HepG2 (cell line): ENCODE results near the gene C17orf75. TPM values are rescaled to one million over a fixed set of nuclear protein-coding genes. Genes with fewer than 3 reads are reported as not detected.
A peak's percentile ranks its signal among the peaks of the same experiment; 100 is the strongest.

ENCODE experiments used
- HOMEZ ChIP-seq: IDR thresholded peaks from 2 replicates; pipeline ENCODE4 v1.6.1; 2016; ENCODE audit warnings: low read depth
- IRX3 ChIP-seq: sonication (generic); formaldehyde crosslinking; IDR thresholded peaks from 2 replicates; pipeline ENCODE4 v1.8.1; 2023; ENCODE audit warnings: mild to moderate bottlenecking, low read depth, missing genetic modification reagents, borderline replicate concordance
- ISL2 ChIP-seq: sonication (generic); formaldehyde crosslinking; IDR thresholded peaks from 2 replicates; pipeline ENCODE4 v1.5.0; 2020; ENCODE audit warnings: missing genetic modification reagents
- MLLT10 ChIP-seq: sonication (generic); formaldehyde crosslinking; IDR thresholded peaks from 2 replicates; pipeline ENCODE4 v1.4.0; 2020; ENCODE audit warnings: missing genetic modification reagents
- MZF1 ChIP-seq: sonication (generic); formaldehyde crosslinking; IDR thresholded peaks from 2 replicates; pipeline ENCODE4 v1.8.1; 2023; ENCODE audit warnings: mild to moderate bottlenecking, missing genetic modification reagents, borderline replicate concordance
- PRMT3 ChIP-seq: sonication (generic); formaldehyde crosslinking; IDR thresholded peaks from 2 replicates; pipeline ENCODE4 v1.8.1; 2022; ENCODE audit warnings: low read depth, mild to moderate bottlenecking, moderate library complexity, missing genetic modification reagents, borderline replicate concordance
- RBM22 ChIP-seq: fragments of 200-400 bp; formaldehyde crosslinking; optimal IDR thresholded peaks from 2 replicates; pipeline ENCODE3; 2017; ENCODE audit warnings: mild to moderate bottlenecking, low read length, moderate library complexity
- SALL2 ChIP-seq: sonication (generic); formaldehyde crosslinking; IDR thresholded peaks from 2 replicates; pipeline ENCODE4 v1.8.1; 2023; ENCODE audit warnings: mild to moderate bottlenecking, missing genetic modification reagents, inconsistent platforms
- SMAD1 ChIP-seq: sonication (generic); formaldehyde crosslinking; IDR thresholded peaks from 2 replicates; pipeline ENCODE4 v1.4.0; 2020; ENCODE audit warnings: missing genetic modification reagents, low read depth, mild to moderate bottlenecking, borderline replicate concordance
- THAP7 ChIP-seq: sonication (generic); formaldehyde crosslinking; IDR thresholded peaks from 2 replicates; pipeline ENCODE4 v1.8.1; 2023; ENCODE audit warnings: mild to moderate bottlenecking, missing genetic modification reagents
- TRIM22 ChIP-seq: fragments of 450-650 bp; IDR thresholded peaks from 2 replicates; pipeline ENCODE4 v1.6.1; 2017
- ZBTB25 ChIP-seq: IDR thresholded peaks from 2 replicates; pipeline ENCODE4 v1.6.1; 2018; ENCODE audit warnings: missing genetic modification reagents
- ZBTB8A ChIP-seq: sonication (generic); formaldehyde crosslinking; IDR thresholded peaks from 2 replicates; pipeline ENCODE4 v1.4.0; 2020; ENCODE audit warnings: mild to moderate bottlenecking, low read depth, missing genetic modification reagents, borderline replicate concordance
- ZFAT ChIP-seq: sonication (generic); formaldehyde crosslinking; conservative IDR thresholded peaks from 2 replicates; pipeline ENCODE4 v1.8.1; 2023; ENCODE audit warnings: missing genetic modification reagents, inconsistent platforms
- ZNF17 ChIP-seq: sonication (generic); formaldehyde crosslinking; IDR thresholded peaks from 2 replicates; pipeline ENCODE4 v1.5.0; 2020; ENCODE audit warnings: mild to moderate bottlenecking, missing genetic modification reagents
- ZNF280D ChIP-seq: sonication (generic); formaldehyde crosslinking; IDR thresholded peaks from 2 replicates; pipeline ENCODE4 v1.5.1; 2020; ENCODE audit warnings: mild to moderate bottlenecking, missing genetic modification reagents
- ZNF331 ChIP-seq: sonication (generic); formaldehyde crosslinking; IDR thresholded peaks from 2 replicates; pipeline ENCODE4 v1.4.0; 2020; ENCODE audit warnings: missing genetic modification reagents
- ZNF441 ChIP-seq: sonication (generic); formaldehyde crosslinking; IDR thresholded peaks from 2 replicates; pipeline ENCODE4 v1.7.0; 2021; ENCODE audit warnings: missing genetic modification reagents, borderline replicate concordance
- ZNF619 ChIP-seq: sonication (generic); formaldehyde crosslinking; IDR thresholded peaks from 2 replicates; pipeline ENCODE4 v1.4.0; 2020; ENCODE audit warnings: mild to moderate bottlenecking, missing genetic modification reagents
- ZNF792 ChIP-seq: IDR thresholded peaks from 2 replicates; pipeline ENCODE4 v1.6.1; 2016
- polyA plus RNA-seq, 8 experiments: library from polyadenylated mRNA; depleted of rRNA in 3 of 8; stranded (reverse) in 7 of 8; unstranded in 1 of 8; fragments of >200 nt; fragmentation: Illumina TruSeq in 4 of 8; extraction: Trizol in 4 of 8; gene quantifications; 2 replicates each; pipeline versions ENCODE4 v1.2.1 to v1.2.3, GENCODE V29; 2011 to 2016; ENCODE audit warnings: low read depth in 4 of 8, missing spikeins in 1 of 8, mixed read lengths in 1 of 8; ENCODE audit not compliant: insufficient read depth in 1 of 8
- total RNA-seq, 5 experiments: library from RNA; depleted of rRNA; stranded (reverse); fragments of >200 nt; fragmentation: Illumina TruSeq; extraction: Trizol; gene quantifications; 2 replicates each; pipeline ENCODE4 v1.2.3, GENCODE V29; 2016; ENCODE audit warnings: low read depth in 1 of 5

The C17orf75 gene
- total and polyA plus RNA-seq, 2 of the 13 experiments (the other 11 are each of a cell fraction or from before 2014, with no cell fraction given): 16.2 to 33.0 TPM

GRCh38 chr17:32302860-32303649 lies 38.9 kb downstream of the C17orf75 start (continued):
- TF ChIP-seq TRIM22: no peak
- no peak for TF ChIP-seq ZNF17 (CRISPR knock-in tag)
- TF ChIP-seq RBM22: no peak
- peak; percentile 39; the same call in 1 of the 2 replicates for TF ChIP-seq ZBTB25
- TF ChIP-seq ZNF792 (CRISPR knock-in tag): 0 out of 2 replicates have a peak, but pooled peaks have one; percentile 44
- no peak for TF ChIP-seq ZFAT
- no peak for TF ChIP-seq THAP7 (CRISPR knock-in tag)
- TF ChIP-seq ZNF280D (CRISPR knock-in tag): no peak
- no peak for TF ChIP-seq PRMT3
- TF ChIP-seq MLLT10 (CRISPR knock-in tag): no peak
- no peak for TF ChIP-seq ZNF441 (CRISPR knock-in tag)
- 0 out of 2 replicates have a peak, but pooled peaks have one; percentile 20 for TF ChIP-seq SMAD1 (CRISPR knock-in tag)
- TF ChIP-seq IRX3 (CRISPR knock-in tag): no peak
- 0 out of 2 replicates have a peak, but pooled peaks have one; percentile 24 for TF ChIP-seq SALL2 (CRISPR knock-in tag)
- TF ChIP-seq ZNF619 (CRISPR knock-in tag): peak; percentile 61; the same call in 1 of the 2 replicates
- no peak for TF ChIP-seq ZBTB8A (CRISPR knock-in tag)
- no peak for TF ChIP-seq MZF1 (CRISPR knock-in tag)
- 0 out of 2 replicates have a peak, but pooled peaks have one; percentile 25 for TF ChIP-seq HOMEZ (CRISPR knock-in tag)
- peak; percentile 59 for TF ChIP-seq ZNF331 (CRISPR knock-in tag)
- TF ChIP-seq ISL2 (CRISPR knock-in tag): peak; percentile 78; the same call in 1 of the 2 replicates
